ENCODE data around the gene RAD9A.

The RAD9A gene

GRCh38 chr11:67415501-67416304 is 23.9 kb downstream of the RAD9A start, which contains the start of gene CARNS1:
TSS of gene CARNS1 (plus strand) at chr11:67415678. CDS start at chr11:67416200, 522 bp downstream.
- DNase-seq (ENCODE audit: low spot score) = no peak
- no peak for TF ChIP-seq CTCF (IDR thresholded peaks at IDR 0.05; ENCODE audit: extremely low read depth, missing control alignments)

- DNase-seq (ENCODE audit: low spot score) = no peak
- TF ChIP-seq CTCF (IDR thresholded peaks at IDR 0.05; ENCODE audit: extremely low read depth, missing control alignments) = no peak
These were observed 24.9 kb downstream of the RAD9A start for GRCh38 chr11:67416416-67417335.

GRCh38 chr11:67417425-67417824 is 25.6 kb downstream of the RAD9A start:
- TF ChIP-seq CTCF (IDR thresholded peaks at IDR 0.05; ENCODE audit: extremely low read depth, missing control alignments) = no peak
- no peak for DNase-seq (ENCODE audit: low spot score)

GRCh38 chr11:67418476-67419281 is 26.9 kb downstream of the RAD9A start:
- DNase-seq (ENCODE audit: low spot score) = no peak
- no peak for TF ChIP-seq CTCF (IDR thresholded peaks at IDR 0.05; ENCODE audit: extremely low read depth, missing control alignments)

GRCh38 chr11:67419325-67420049 is 27.7 kb downstream of the RAD9A start:
- TF ChIP-seq CTCF (IDR thresholded peaks at IDR 0.05; ENCODE audit: extremely low read depth, missing control alignments) = no peak
- no peak for DNase-seq (ENCODE audit: low spot score)

- DNase-seq (ENCODE audit: low spot score) = no peak
- no peak for TF ChIP-seq CTCF (IDR thresholded peaks at IDR 0.05; ENCODE audit: extremely low read depth, missing control alignments)
These were observed 28.4 kb downstream of the RAD9A start for GRCh38 chr11:67420147-67420645.

Measured in GM20000 (cell line).